ENCODE measurements around the gene CPM. TPM values are rescaled to one million over a fixed set of nuclear protein-coding genes. Genes with fewer than 3 reads are reported as not detected.
A peak's percentile ranks its signal among the peaks of the same experiment; 100 is the strongest.

The CPM gene
- polyA plus RNA-seq, 2 of the 4 experiments (the other 2 are of a cell fraction): 3.7 to 6.8 TPM

GRCh38 chr12:68959891-68960464 lies 27.0 kb upstream of the CPM start:
- H3K4me1 ChIP-seq: no peaks in the 10 kb centered on the region
- H3K4me3 ChIP-seq: no peak overlapping the region
- TF ChIP-seq ESRRA (IDR thresholded peaks at IDR 0.05; ENCODE audit: borderline replicate concordance, low read length): no peak
- no peak overlapping the region for H3K4me2 ChIP-seq
- POLR2A ChIA-PET: no interaction called here
- DNase-seq (ENCODE audit: low read depth in 1 of 2, low spot score in 1 of 2) (no peak), FAIRE-seq (no peak), ATAC-seq (no peak)
- 66% methylated on average over 7 of the region's 7 CpGs for WGBS (ENCODE audit: missing lambda C conversion rate)
- CTCF ChIA-PET: no interaction called here
- H3K27ac ChIP-seq: no peak overlapping the region
- no peaks in the 10 kb centered on the region for H3K9me3 ChIP-seq

- POLR2A ChIA-PET: no interaction called here
- CTCF ChIA-PET: interaction anchor here (0.6 to 1.7 kb wide), 2 partner anchors 45 to 111 kb away, joined by 3 to 6 read pairs; no protein-coding TSS in a partner anchor
- peak; percentile 54 for FAIRE-seq
- WGBS (ENCODE audit: missing lambda C conversion rate): 50% methylated on average over 4 of the region's 4 CpGs
- H3K4me2 ChIP-seq: no peak overlapping the region
- TF ChIP-seq HEYL (CRISPR knock-in tag; IDR thresholded peaks at IDR 0.05): no peak
- no peaks in the 10 kb centered on the region for H3K9me3 ChIP-seq
- H3K4me1 ChIP-seq: no peaks in the 10 kb centered on the region
- no peak for DNase-seq (ENCODE audit: low read depth in 1 of 2, low spot score in 1 of 2)
- H3K4me3 ChIP-seq: no peak overlapping the region
- no peak for ATAC-seq
- no peak overlapping the region for H3K27ac ChIP-seq
Measured at GRCh38 chr12:68959143-68959858, 26.3 kb upstream of the CPM start.

DNA sequence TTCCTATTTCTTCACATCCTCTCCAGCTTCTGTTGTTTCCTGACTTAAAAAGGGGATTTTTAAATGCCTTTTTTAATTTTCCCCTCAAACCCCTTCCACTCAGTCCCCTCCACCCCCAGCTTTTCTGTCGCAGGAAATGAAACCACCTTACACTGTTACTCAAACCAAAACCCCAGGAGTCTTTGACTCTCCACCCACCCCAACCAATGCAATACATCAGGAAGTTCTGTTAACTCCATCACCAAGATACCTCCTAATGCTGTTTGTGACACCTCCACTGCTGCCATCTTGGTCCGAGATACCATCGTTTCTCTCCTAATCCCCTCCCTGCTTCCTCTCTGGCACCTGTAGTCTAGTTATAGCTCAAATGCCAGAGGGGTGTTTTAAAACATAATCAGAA lies 25.4 kb upstream of the CPM start:
- no peak for TF ChIP-seq GATA3 (IDR thresholded peaks at IDR 0.05; ENCODE audit: borderline replicate concordance)
- TF ChIP-seq, protein P1, sequence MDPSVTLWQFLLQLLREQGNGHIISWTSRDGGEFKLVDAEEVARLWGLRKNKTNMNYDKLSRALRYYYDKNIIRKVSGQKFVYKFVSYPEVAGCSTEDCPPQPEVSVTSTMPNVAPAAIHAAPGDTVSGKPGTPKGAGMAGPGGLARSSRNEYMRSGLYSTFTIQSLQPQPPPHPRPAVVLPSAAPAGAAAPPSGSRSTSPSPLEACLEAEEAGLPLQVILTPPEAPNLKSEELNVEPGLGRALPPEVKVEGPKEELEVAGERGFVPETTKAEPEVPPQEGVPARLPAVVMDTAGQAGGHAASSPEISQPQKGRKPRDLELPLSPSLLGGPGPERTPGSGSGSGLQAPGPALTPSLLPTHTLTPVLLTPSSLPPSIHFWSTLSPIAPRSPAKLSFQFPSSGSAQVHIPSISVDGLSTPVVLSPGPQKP (IDR thresholded peaks at IDR 0.05; ENCODE audit: low read depth, low read length): no peak
- TF ChIP-seq RFX5 (IDR thresholded peaks at IDR 0.05): no peak
- no peak for TF ChIP-seq MAFK (IDR thresholded peaks at IDR 0.05; ENCODE audit: partially characterized antibody)
- no peak for TF ChIP-seq NPAS2 (CRISPR knock-in tag; IDR thresholded peaks at IDR 0.05; ENCODE audit: borderline replicate concordance)
- TF ChIP-seq KDM1A (IDR thresholded peaks at IDR 0.05; ENCODE audit: low read depth): no peak
- no peak for TF ChIP-seq SMC3 (IDR thresholded peaks at IDR 0.05)
- no peak for TF ChIP-seq HEYL (CRISPR knock-in tag; IDR thresholded peaks at IDR 0.05)
- no peak for TF ChIP-seq RAD21 (conservative IDR thresholded peaks at IDR 0.05 in 1 of 2, IDR thresholded peaks at IDR 0.05 in 1 of 2)
- no peak for TF ChIP-seq TFCP2L1 (CRISPR knock-in tag; IDR thresholded peaks at IDR 0.05)
- TF ChIP-seq, protein P2, sequence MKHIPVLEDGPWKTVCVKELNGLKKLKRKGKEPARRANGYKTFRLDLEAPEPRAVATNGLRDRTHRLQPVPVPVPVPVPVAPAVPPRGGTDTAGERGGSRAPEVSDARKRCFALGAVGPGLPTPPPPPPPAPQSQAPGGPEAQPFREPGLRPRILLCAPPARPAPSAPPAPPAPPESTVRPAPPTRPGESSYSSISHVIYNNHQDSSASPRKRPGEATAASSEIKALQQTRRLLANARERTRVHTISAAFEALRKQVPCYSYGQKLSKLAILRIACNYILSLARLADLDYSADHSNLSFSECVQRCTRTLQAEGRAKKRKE (CRISPR knock-in tag; IDR thresholded peaks at IDR 0.05; ENCODE audit: low read depth): no peak
- no peak for TF ChIP-seq HOXB5 (CRISPR knock-in tag; IDR thresholded peaks at IDR 0.05)
- no peak for TF ChIP-seq MAZ (IDR thresholded peaks at IDR 0.05; ENCODE audit: borderline replicate concordance, low read depth, low read length)
- no peak for TF ChIP-seq HOXB13 (CRISPR knock-in tag; IDR thresholded peaks at IDR 0.05; ENCODE audit: low read depth)
- TF ChIP-seq ZNF302 (CRISPR knock-in tag; IDR thresholded peaks at IDR 0.05): no peak
- no peak for TF ChIP-seq FOXS1 (CRISPR knock-in tag; IDR thresholded peaks at IDR 0.05)
- CTCF ChIA-PET: interaction anchor here (0.6 to 1.7 kb wide), 2 partner anchors 44 to 112 kb away, joined by 3 to 6 read pairs; no protein-coding TSS in a partner anchor

GRCh38 chr12:68957273-68957672 lies 24.3 kb upstream of the CPM start:
- no peak for TF ChIP-seq RAD21 (conservative IDR thresholded peaks at IDR 0.05 in 1 of 2, IDR thresholded peaks at IDR 0.05 in 1 of 2)
- no peak for TF ChIP-seq HDAC2 (IDR thresholded peaks at IDR 0.05)
- no peak for TF ChIP-seq CHD2 (IDR thresholded peaks at IDR 0.05; ENCODE audit: low read length, partially characterized antibody)
- no peak for TF ChIP-seq EHF (CRISPR knock-in tag; IDR thresholded peaks at IDR 0.05)
- TF ChIP-seq ZNF302 (CRISPR knock-in tag; IDR thresholded peaks at IDR 0.05): no peak
- no peak for TF ChIP-seq HOXB13 (CRISPR knock-in tag; IDR thresholded peaks at IDR 0.05; ENCODE audit: low read depth)
- TF ChIP-seq RFX5 (IDR thresholded peaks at IDR 0.05): no peak
- no peak for TF ChIP-seq RARB (CRISPR knock-in tag; IDR thresholded peaks at IDR 0.05)
- TF ChIP-seq RNF2 (IDR thresholded peaks at IDR 0.05; ENCODE audit: borderline replicate concordance, low read depth): no peak
- TF ChIP-seq REST (IDR thresholded peaks at IDR 0.05): no peak
- ChIA-PET CTCF (interaction anchor here (1.4 to 1.7 kb wide), 2 partner anchors 87 to 113 kb away, joined by 3 to 6 read pairs; no protein-coding TSS in a partner anchor), POLR2A (no interaction called here)
- no peak overlapping the region for H3K4me3 ChIP-seq
- no peaks in the 10 kb centered on the region for H3K9me3 ChIP-seq
- no peaks in the 10 kb centered on the region for H3K4me1 ChIP-seq
- no peak overlapping the region for H3K27ac ChIP-seq
- H3K4me2 ChIP-seq: no peak overlapping the region
- DNase-seq (ENCODE audit: low read depth in 1 of 2, low spot score in 1 of 2) (no peak), ATAC-seq (no peak), FAIRE-seq (no peak)

More for the DNA sequence above, 25.4 kb upstream of the CPM start:
- Histone ChIP-seq H3K4me1 (no peaks in the 10 kb centered on the region), H3K9me3 (no peaks in the 10 kb centered on the region), H3K27ac (no peak overlapping the region), H3K4me2 (no peak overlapping the region), H3K4me3 (no peak overlapping the region)
- DNase-seq (ENCODE audit: low read depth in 1 of 2, low spot score in 1 of 2): no peak
- POLR2A ChIA-PET: no interaction called here
- ATAC-seq: no peak
- no peak for FAIRE-seq
- WGBS (ENCODE audit: missing lambda C conversion rate): 88% methylated on average over 3 of the region's 3 CpGs

Data from A549 (cell line).